Activated CD8-positive, alpha-beta T cell treated with anti-CD3 and anti-CD28 coated beads for 36 hours (primary cell): ENCODE results near the gene PIGU. TPM values are rescaled to one million over a fixed set of nuclear protein-coding genes. Genes with fewer than 3 reads are reported as not detected.
A peak's percentile ranks its signal among the peaks of the same experiment; 100 is the strongest.

Experiments
- ATAC-seq: fragments of 200-7000 bp; cut with Tn5 transposase; one replicate; pipeline ENCODE4 v1.10.0; 2021; ENCODE audit warnings: mild to moderate bottlenecking, moderate library complexity
- CTCF ChIA-PET: fragments of 350-600 bp; sonication (Branson Sonifier 250); formaldehyde crosslinking; loops from one replicate; lab custom pipeline; 2021; ENCODE audit warnings: antibody characterized with exemption; lab: Charles Lee
- POLR2A ChIA-PET: fragments of 350-600 bp; sonication (Branson Sonifier 250); formaldehyde crosslinking; loops from one replicate; lab custom pipeline; 2021; ENCODE audit warnings: antibody characterized with exemption; lab: Charles Lee
- DNase-seq: peaks from one replicate; pipeline ENCODE4 v3.0.0-alpha.2; 2020
- H3K27ac Mint-ChIP-seq: one replicate; pipeline ENCODE4 v1.8.0; 2021; ENCODE audit warnings: mild to moderate bottlenecking, mixed read lengths
- H3K27me3 Mint-ChIP-seq: one replicate; pipeline ENCODE4 v1.8.0; 2021; ENCODE audit warnings: mixed read lengths
- H3K36me3 Mint-ChIP-seq: one replicate; pipeline ENCODE4 v1.8.0; 2021; ENCODE audit warnings: low read depth, mixed read lengths
- H3K4me1 Mint-ChIP-seq: one replicate; pipeline ENCODE4 v1.8.0; 2021; ENCODE audit warnings: low read depth, mixed read lengths
- H3K4me3 Mint-ChIP-seq: one replicate; pipeline ENCODE4 v1.8.0; 2021; ENCODE audit warnings: mild to moderate bottlenecking, moderate library complexity, mixed read lengths
- H3K9me3 Mint-ChIP-seq: one replicate; pipeline ENCODE4 v1.8.0; 2021; ENCODE audit warnings: mixed read lengths
- CTCF ChIP-seq: fragments of 200-600 bp; IDR thresholded peaks from one replicate; pipeline ENCODE4 v1.8.0; 2022; ENCODE audit warnings: antibody characterized with exemption, mild to moderate bottlenecking
- intact Hi-C: fragments of 100-400 bp; cut with micrococcal nuclease; formaldehyde crosslinking; loops from one replicate; pipeline ENCODE4 v1.10.0; 2022
- total RNA-seq, 2 experiments: library from RNA; stranded (reverse); gene quantifications; one replicate each; pipeline ENCODE4 v1.2.3, GENCODE V29; 2021

Gene PIGU
- total RNA-seq, 2 experiments from 2014 or later: 19.4 to 20.9 TPM

GRCh38 chr20:34564833-34565232, 112.1 kb downstream of the PIGU start:
- POLR2A ChIA-PET: no interaction called here
- no peak for ATAC-seq
- H3K4me3 Mint-ChIP-seq: no peak overlapping the region
- H3K27me3 Mint-ChIP-seq: no peaks in the 10 kb centered on the region
- H3K4me1 Mint-ChIP-seq: no peaks in the 10 kb centered on the region
- no peak for TF ChIP-seq CTCF
- H3K36me3 Mint-ChIP-seq: no peaks in the 10 kb centered on the region
- CTCF ChIA-PET: interaction anchor here (1.3 kb wide), 1 partner anchor 252 kb away, joined by 3 read pairs; no protein-coding TSS in a partner anchor
- intact Hi-C loops: no loop called here
- H3K27ac Mint-ChIP-seq: peak overlapping the region; percentile 13
- no peak for DNase-seq
- H3K9me3 Mint-ChIP-seq: no peaks in the 10 kb centered on the region

- intact Hi-C loops: no loop called here
- POLR2A ChIA-PET: interaction anchor here (0.7 to 1.4 kb wide), 3 partner anchors 9 to 47 kb away, joined by 3 read pairs; no protein-coding TSS in a partner anchor
- Mint-ChIP-seq H3K4me1 (peaks cover 8% of the 10 kb centered on the region), H3K9me3 (no peaks in the 10 kb centered on the region), H3K27ac (no peak overlapping the region), H3K27me3 (no peaks in the 10 kb centered on the region), H3K4me3 (no peak overlapping the region), H3K36me3 (no peaks in the 10 kb centered on the region)
- CTCF ChIA-PET: interaction anchor here (1.2 to 2.6 kb wide), 6 partner anchors 143 to 207 kb away, joined by 3 to 9 read pairs (median 5); no protein-coding TSS in a partner anchor
- DNase-seq (peak; percentile 33), ATAC-seq (no peak)
- TF ChIP-seq CTCF: peak; percentile 37
Measured at GRCh38 chr20:34562641-34563040, 114.3 kb downstream of the PIGU start.

- H3K27ac Mint-ChIP-seq: peak overlapping the region; percentile 8
- CTCF ChIA-PET: interaction anchor here (1.2 to 2.6 kb wide), 4 partner anchors 144 to 177 kb away, joined by 3 to 9 read pairs (median 6); no protein-coding TSS in a partner anchor
- TF ChIP-seq CTCF: no peak
- no peak for DNase-seq
- H3K9me3 Mint-ChIP-seq: no peaks in the 10 kb centered on the region
- peaks cover 11% of the 10 kb centered on the region for H3K4me1 Mint-ChIP-seq
- ATAC-seq: no peak
- POLR2A ChIA-PET: interaction anchor here (0.7 to 1.4 kb wide), 4 partner anchors 22 to 46 kb away, joined by 3 read pairs; no protein-coding TSS in a partner anchor
- no peaks in the 10 kb centered on the region for H3K27me3 Mint-ChIP-seq
- H3K36me3 Mint-ChIP-seq: no peaks in the 10 kb centered on the region
- H3K4me3 Mint-ChIP-seq: no peak overlapping the region
- intact Hi-C loops: no loop called here
Measured at GRCh38 chr20:34561661-34562060, 115.2 kb downstream of the PIGU start.

- Mint-ChIP-seq H3K9me3 (no peaks in the 10 kb centered on the region), H3K4me1 (peaks cover 11% of the 10 kb centered on the region), H3K36me3 (no peaks in the 10 kb centered on the region), H3K27me3 (no peaks in the 10 kb centered on the region), H3K4me3 (no peak overlapping the region), H3K27ac (peak overlapping the region; percentile 56)
- no peak for DNase-seq
- intact Hi-C loops: no loop called here
- ChIA-PET POLR2A (interaction anchor here (0.6 kb wide), 1 partner anchor 16 kb away, joined by 4 read pairs; no protein-coding TSS in a partner anchor), CTCF (interaction anchor here (2.6 kb wide), 1 partner anchor 147 kb away, joined by 9 read pairs; no protein-coding TSS in a partner anchor)
- no peak for ATAC-seq
- TF ChIP-seq CTCF: no peak
Measured at GRCh38 chr20:34560614-34561013, 116.3 kb downstream of the PIGU start.

- POLR2A ChIA-PET: interaction anchor here (0.6 kb wide), 1 partner anchor 16 kb away, joined by 4 read pairs; no protein-coding TSS in a partner anchor
- intact Hi-C loops: no loop called here
- no peak for ATAC-seq
- Mint-ChIP-seq H3K27me3 (no peaks in the 10 kb centered on the region), H3K36me3 (no peaks in the 10 kb centered on the region), H3K4me3 (peak overlapping the region; percentile 40), H3K4me1 (peaks cover 11% of the 10 kb centered on the region), H3K9me3 (no peaks in the 10 kb centered on the region), H3K27ac (peak overlapping the region; percentile 56)
- CTCF ChIA-PET: interaction anchor here (2.6 kb wide), 1 partner anchor 147 kb away, joined by 9 read pairs; no protein-coding TSS in a partner anchor
- no peak for DNase-seq
- TF ChIP-seq CTCF: no peak
Measured at GRCh38 chr20:34560141-34560523, 116.8 kb downstream of the PIGU start.
